GM19395 (cell line): Measurements from ENCODE around the gene NFE2.

Experiments used
- ATAC-seq: cut with Tn5 transposase; IDR thresholded peaks from one replicate; pipeline ENCODE4 v1.9.1; 2021; ENCODE audit warnings: mild to moderate bottlenecking, moderate library complexity; ENCODE audit not compliant: unreplicated experiment

Gene NFE2

DNA sequence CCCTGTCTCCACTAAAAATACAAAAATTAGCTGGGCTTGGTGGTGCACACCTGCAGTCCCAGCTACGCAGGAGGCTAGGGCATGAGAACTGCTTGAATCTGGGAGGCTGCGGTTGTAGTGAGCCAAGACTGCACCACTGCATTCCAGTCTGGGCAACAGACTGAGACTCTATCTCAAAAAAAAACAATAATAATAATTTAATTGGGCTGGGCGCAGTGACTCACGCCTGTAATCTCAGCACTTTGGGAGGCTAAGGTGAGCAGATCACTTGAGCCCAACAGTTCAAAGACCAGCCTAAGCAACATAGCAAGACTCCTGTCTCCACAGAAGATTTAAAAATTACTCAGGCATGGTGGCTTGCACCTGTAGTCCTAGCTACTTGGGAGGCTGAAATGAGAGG is 47.6 kb downstream of the NFE2 start:
- ATAC-seq, result no peak

GRCh38 chr12:54251667-54252284 is 49.0 kb downstream of the NFE2 start:
- no peak for ATAC-seq

DNA sequence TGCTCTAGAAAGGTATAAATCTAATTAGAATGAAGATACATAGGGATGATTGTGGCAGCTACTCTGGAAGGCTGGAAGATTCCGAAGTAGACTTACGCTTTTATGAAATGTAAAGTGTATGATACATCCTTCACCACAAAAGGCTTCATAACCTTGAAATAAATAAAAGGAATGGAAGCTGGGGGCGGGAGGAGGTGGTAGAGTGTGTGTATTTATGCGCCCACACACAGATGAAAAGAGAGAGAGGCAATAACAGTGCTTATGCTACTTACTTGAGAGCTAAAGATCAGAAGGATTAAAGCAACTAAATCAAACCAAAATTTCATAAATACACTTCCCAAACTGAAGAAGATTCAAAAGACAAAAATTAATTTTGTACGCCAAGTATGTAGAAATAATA is 51.3 kb downstream of the NFE2 start:
- no peak for ATAC-seq

GRCh38 chr12:54246011-54246641 is 54.7 kb downstream of the NFE2 start:
- ATAC-seq, result no peak
